CD14-positive monocyte (primary cell): Measurements from ENCODE around the gene WIPF3. TPM values are rescaled to one million over a fixed set of nuclear protein-coding genes. Genes with fewer than 3 reads are reported as not detected.

Source experiments
- DNase-seq, 3 donors: peaks; one replicate each; pipeline ENCODE4 v3.0.0-alpha.2; 2011 to 2022
- H2AFZ ChIP-seq: 2 replicates; pipeline ENCODE4 v1.6.0; 2012; ENCODE audit warnings: mild to moderate bottlenecking, low read depth, low read length, inconsistent platforms; ENCODE audit not compliant: insufficient read depth, poor library complexity, severe bottlenecking
- H3K27ac ChIP-seq, 2 donors: 1 replicate in 1 of 2; 2 replicates in 1 of 2; pipeline ENCODE4 v1.5.1; 2012 to 2013; ENCODE audit warnings: low read length in 2 of 2, control low read depth in 1 of 2, inconsistent platforms in 1 of 2, low read depth in 1 of 2, mild to moderate bottlenecking in 1 of 2
- H3K27me3 ChIP-seq, 2 donors: one replicate each; pipeline versions ENCODE4 v1.6.0 to v1.6.1; 2011 to 2013; ENCODE audit warnings: low read length in 2 of 2; ENCODE audit not compliant: control insufficient read depth in 2 of 2, insufficient read depth in 2 of 2
- H3K36me3 ChIP-seq, 2 donors: replicated peaks in 1 of 2; 1 replicate in 1 of 2; 2 replicates in 1 of 2; pipeline versions ENCODE4 v1.5.1 to v1.6.1; 2012 to 2013; ENCODE audit warnings: low read length in 2 of 2, control low read depth in 1 of 2, inconsistent platforms in 1 of 2, mild to moderate bottlenecking in 1 of 2; ENCODE audit not compliant: insufficient read depth in 2 of 2, control insufficient read depth in 1 of 2
- H3K4me1 ChIP-seq, 2 donors: 1 replicate in 1 of 2; 2 replicates in 1 of 2; pipeline versions ENCODE4 v1.5.1 to v1.6.1; 2012 to 2013; ENCODE audit warnings: low read length in 2 of 2, control low read depth in 1 of 2, inconsistent platforms in 1 of 2, mild to moderate bottlenecking in 1 of 2, moderate library complexity in 1 of 2; ENCODE audit not compliant: insufficient read depth in 2 of 2, control insufficient read depth in 1 of 2
- H3K4me2 ChIP-seq: replicated peaks from 2 replicates; pipeline ENCODE3; 2012; ENCODE audit warnings: low read length, moderate library complexity, mild to moderate bottlenecking; ENCODE audit not compliant: poor library complexity, severe bottlenecking; ENCODE audit errors: extremely low read depth
- H3K4me3 ChIP-seq, 3 experiments: fragments of 200-600 bp in 1 of 3; sonication (generic) in 1 of 3; replicated peaks in 1 of 3; 1 replicate in 2 of 3; 2 replicates in 1 of 3; pipeline ENCODE4 v1.5.1; 2011 to 2013; ENCODE audit warnings: low read length in 3 of 3, mild to moderate bottlenecking in 3 of 3, control low read depth in 2 of 3, low read depth in 2 of 3, inconsistent platforms in 1 of 3, moderate library complexity in 1 of 3
- H3K79me2 ChIP-seq: 2 replicates; pipeline ENCODE4 v1.6.0; 2012; ENCODE audit warnings: mild to moderate bottlenecking, control low read depth, inconsistent platforms, low read length, moderate library complexity; ENCODE audit not compliant: insufficient read depth
- H3K9ac ChIP-seq: 2 replicates; pipeline ENCODE4 v1.6.0; 2017; ENCODE audit warnings: low read length, mild to moderate bottlenecking; ENCODE audit not compliant: insufficient read depth, poor library complexity, severe bottlenecking
- H3K9me3 ChIP-seq, 2 donors: replicated peaks in 1 of 2; 1 replicate in 1 of 2; 2 replicates in 1 of 2; pipeline versions ENCODE4 v1.5.1 to v1.6.1; 2012 to 2013; ENCODE audit warnings: low read length in 2 of 2, control low read depth in 1 of 2; ENCODE audit not compliant: control insufficient read depth in 1 of 2, insufficient read depth in 1 of 2
- H4K20me1 ChIP-seq: 2 replicates; pipeline ENCODE4 v1.6.0; 2012; ENCODE audit warnings: mild to moderate bottlenecking, low read length, control low read depth, moderate library complexity; ENCODE audit not compliant: insufficient read depth
- H3K27ac Mint-ChIP-seq, 7 donors: one replicate each; pipeline ENCODE4 v1.8.0; 2020; ENCODE audit warnings: mild to moderate bottlenecking in 7 of 7, mixed read lengths in 7 of 7, moderate library complexity in 6 of 7, inconsistent platforms in 2 of 7
- H3K27me3 Mint-ChIP-seq, 3 donors: one replicate each; pipeline ENCODE4 v1.8.0; 2021 to 2022; ENCODE audit warnings: low read depth in 3 of 3, mild to moderate bottlenecking in 3 of 3, mixed read lengths in 3 of 3, moderate library complexity in 3 of 3, inconsistent platforms in 1 of 3
- H3K36me3 Mint-ChIP-seq, 2 donors: one replicate each; pipeline ENCODE4 v1.8.0; 2020; ENCODE audit warnings: mixed read lengths in 2 of 2, inconsistent platforms in 1 of 2, mild to moderate bottlenecking in 1 of 2
- H3K4me1 Mint-ChIP-seq: one replicate; pipeline ENCODE4 v1.8.0; 2020; ENCODE audit warnings: mild to moderate bottlenecking, mixed read lengths
- H3K4me3 Mint-ChIP-seq, 2 donors: one replicate each; pipeline ENCODE4 v1.8.0; 2020; ENCODE audit warnings: mild to moderate bottlenecking in 2 of 2, mixed read lengths in 2 of 2, moderate library complexity in 1 of 2
- H3K9me3 Mint-ChIP-seq, 7 donors: one replicate each; pipeline ENCODE4 v1.8.0; 2020 to 2022; ENCODE audit warnings: mixed read lengths in 7 of 7, mild to moderate bottlenecking in 6 of 7, moderate library complexity in 6 of 7, inconsistent platforms in 2 of 7
- WGBS: methylation state at CpG from one replicate; pipeline ENCODE4 v1.1.5; 2013; ENCODE audit warnings: missing lambda C conversion rate; ENCODE audit not compliant: insufficient coverage; 5-methylcytosine and 5-hydroxymethylcytosine counted together
- intact Hi-C, 2 donors: fragments of 100-400 bp; cut with micrococcal nuclease; formaldehyde crosslinking; loops; one replicate each; pipeline versions ENCODE4 v1.15.0 to v1.15.1; 2023
- polyA plus RNA-seq, 3 donors: library from polyadenylated mRNA; depleted of rRNA in 1 of 3; unstranded in 2 of 3; stranded (reverse) in 1 of 3; fragments of 300-500 nt in 2 of 3; fragments of >200 nt in 1 of 3; fragmentation: Illumina TruSeq in 2 of 3; gene quantifications; 1 replicate in 2 of 3; 2 replicates in 1 of 3; pipeline ENCODE4 v1.2.3, GENCODE V29; 2012 to 2021
- TF ChIP-seq, protein P1 (sequence below): fragments of 200-600 bp; IDR thresholded peaks from one replicate; pipeline ENCODE4 v1.8.0; 2022; ENCODE audit warnings: antibody characterized with exemption, mild to moderate bottlenecking

Gene WIPF3
- polyA plus RNA-seq, 3 donors = not detected

DNA sequence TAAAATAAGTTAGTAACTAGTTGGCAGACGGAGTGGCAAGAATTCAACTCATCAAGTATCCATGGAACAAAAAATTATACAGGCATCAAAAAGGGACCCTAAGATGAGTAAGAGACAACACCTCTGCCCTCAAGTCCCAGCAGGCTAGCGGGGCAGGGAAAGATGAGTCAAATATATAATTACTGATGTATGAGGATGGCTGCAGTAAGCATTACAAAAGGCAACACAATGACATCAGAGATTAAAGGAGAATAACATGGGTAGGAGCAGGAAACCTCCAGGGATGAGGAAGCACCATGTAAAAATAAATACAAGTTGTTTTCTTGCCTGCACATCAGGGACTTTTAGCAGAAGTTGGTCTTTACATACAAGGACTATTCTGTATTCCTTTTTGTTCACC is 133.9 kb downstream of the WIPF3 start:
- Mint-ChIP-seq H3K27ac (no peak overlapping the region), H3K4me1 (no peaks in the 10 kb centered on the region), H3K4me3 (no peak overlapping the region), H3K27me3 (no peaks in the 10 kb centered on the region), H3K36me3 (peaks cover 62 to 69% of the 10 kb centered on the region in 2 donors), H3K9me3 (peaks cover 0 to 5% (median 0%) of the 10 kb centered on the region in 7 donors)
- H3K4me2 ChIP-seq = no peak overlapping the region
- no peak overlapping the region for H3K27ac ChIP-seq
- H4K20me1 ChIP-seq = no peaks in the 10 kb centered on the region
- no CpG with 5 or more reads among the region's 2 CpGs for WGBS
- no peaks in the 10 kb centered on the region for H3K79me2 ChIP-seq
- H3K4me3 ChIP-seq = no peak overlapping the region
- H3K4me1 ChIP-seq = no peaks in the 10 kb centered on the region
- no peak for DNase-seq
- H3K9ac ChIP-seq = no peak overlapping the region
- intact Hi-C loops = loop anchor here in 1 of 2 donors (10.0 kb wide), 1 partner anchor 125 kb away; no protein-coding TSS in a partner anchor
- no peak overlapping the region for H2AFZ ChIP-seq
- H3K9me3 ChIP-seq = no peaks in the 10 kb centered on the region
- no peaks in the 10 kb centered on the region for H3K27me3 ChIP-seq
- peaks cover 30 to 88% of the 10 kb centered on the region in 2 donors for H3K36me3 ChIP-seq
- TF ChIP-seq, protein P1, sequence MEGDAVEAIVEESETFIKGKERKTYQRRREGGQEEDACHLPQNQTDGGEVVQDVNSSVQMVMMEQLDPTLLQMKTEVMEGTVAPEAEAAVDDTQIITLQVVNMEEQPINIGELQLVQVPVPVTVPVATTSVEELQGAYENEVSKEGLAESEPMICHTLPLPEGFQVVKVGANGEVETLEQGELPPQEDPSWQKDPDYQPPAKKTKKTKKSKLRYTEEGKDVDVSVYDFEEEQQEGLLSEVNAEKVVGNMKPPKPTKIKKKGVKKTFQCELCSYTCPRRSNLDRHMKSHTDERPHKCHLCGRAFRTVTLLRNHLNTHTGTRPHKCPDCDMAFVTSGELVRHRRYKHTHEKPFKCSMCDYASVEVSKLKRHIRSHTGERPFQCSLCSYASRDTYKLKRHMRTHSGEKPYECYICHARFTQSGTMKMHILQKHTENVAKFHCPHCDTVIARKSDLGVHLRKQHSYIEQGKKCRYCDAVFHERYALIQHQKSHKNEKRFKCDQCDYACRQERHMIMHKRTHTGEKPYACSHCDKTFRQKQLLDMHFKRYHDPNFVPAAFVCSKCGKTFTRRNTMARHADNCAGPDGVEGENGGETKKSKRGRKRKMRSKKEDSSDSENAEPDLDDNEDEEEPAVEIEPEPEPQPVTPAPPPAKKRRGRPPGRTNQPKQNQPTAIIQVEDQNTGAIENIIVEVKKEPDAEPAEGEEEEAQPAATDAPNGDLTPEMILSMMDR = no peak

DNA sequence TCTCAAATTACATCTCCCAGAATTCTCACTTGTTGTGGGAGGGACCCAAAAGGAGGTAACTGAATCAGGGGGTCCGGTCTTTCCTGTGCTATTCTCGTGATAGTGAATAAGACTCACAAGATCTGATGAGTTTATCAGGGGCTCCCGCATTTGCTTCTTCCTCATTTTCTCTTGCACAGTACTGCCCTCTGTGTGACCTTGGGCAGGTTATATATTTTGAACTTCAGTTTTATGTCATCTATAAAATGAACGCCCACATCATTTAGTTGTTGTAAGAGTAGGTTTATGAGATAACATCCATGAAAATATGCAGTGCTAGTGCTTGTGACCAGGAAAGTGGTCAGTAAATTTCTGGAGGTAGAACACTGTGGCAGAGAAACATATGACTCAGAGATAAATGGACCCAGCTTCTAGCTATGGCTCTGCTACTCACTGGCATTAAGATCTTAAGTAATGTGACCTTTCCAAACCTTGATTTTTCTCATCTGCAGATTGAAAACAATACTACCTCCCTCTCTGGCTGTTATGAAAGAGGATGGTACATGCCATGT is 139.0 kb downstream of the WIPF3 start:
- Mint-ChIP-seq H3K9me3 (peaks cover 0 to 5% (median 2%) of the 10 kb centered on the region in 7 donors), H3K27me3 (no peaks in the 10 kb centered on the region), H3K27ac (no peak overlapping the region), H3K4me3 (no peak overlapping the region), H3K36me3 (peaks cover 35 to 42% of the 10 kb centered on the region in 2 donors), H3K4me1 (peaks cover 6% of the 10 kb centered on the region)
- no peaks in the 10 kb centered on the region for H3K27me3 ChIP-seq
- H3K4me2 ChIP-seq = no peak overlapping the region
- H4K20me1 ChIP-seq = no peaks in the 10 kb centered on the region
- H3K27ac ChIP-seq = no peak overlapping the region
- intact Hi-C loops = loop anchor here in 1 of 2 donors (10.0 kb wide), 1 partner anchor 119 kb away; no protein-coding TSS in a partner anchor
- TF ChIP-seq, protein P1 = no peak
- H3K79me2 ChIP-seq = no peaks in the 10 kb centered on the region
- no peak overlapping the region for H3K9ac ChIP-seq
- H3K4me1 ChIP-seq = peaks cover 0 to 7% of the 10 kb centered on the region in 2 donors
- DNase-seq = no peak
- peaks cover under 1 to 6% of the 10 kb centered on the region in 2 donors for H3K9me3 ChIP-seq
- no peak overlapping the region for H2AFZ ChIP-seq
- H3K4me3 ChIP-seq = no peak overlapping the region
- H3K36me3 ChIP-seq = peaks cover 12 to 77% of the 10 kb centered on the region in 2 donors
- WGBS = no CpG with 5 or more reads among the region's 4 CpGs
